OCI-LY7 (cell line): ENCODE data around the gene DMXL1. TPM values are rescaled to one million over a fixed set of nuclear protein-coding genes. Genes with fewer than 3 reads are reported as not detected.

ENCODE experiments used
- BruUV-seq: library from RNA; stranded (reverse); fragments of 400-500 nt; replicated peaks from 2 replicates; lab custom pipeline; 2021; lab: Mats Ljungman, UMichigan
- CTCF ChIA-PET: fragments of 300-600 bp; sonication (Branson Sonifier 250); formaldehyde crosslinking; loops from one replicate; lab custom pipeline; 2022; ENCODE audit warnings: antibody characterized with exemption; ENCODE audit not compliant: unreplicated experiment; lab: Charles Lee
- POLR2A ChIA-PET: fragments of 300-600 bp; sonication (Branson Sonifier 250); formaldehyde crosslinking; loops from one replicate; lab custom pipeline; 2022; ENCODE audit warnings: antibody characterized with exemption; lab: Charles Lee
- DNase-seq: peaks from one replicate; pipeline ENCODE4 v3.0.0-alpha.2; 2015; ENCODE audit warnings: low spot score
- H2AFZ ChIP-seq: fragments of 200-600 bp; sonication (generic), shearing (Covaris generic); 2 replicates; pipeline ENCODE4 v1.6.1; 2014; ENCODE audit warnings: mild to moderate bottlenecking, antibody characterized with exemption, low read length, moderate library complexity
- H3K27ac ChIP-seq: fragments of 200-600 bp; sonication (generic); 2 replicates; pipeline ENCODE4 v1.5.1; 2014; ENCODE audit warnings: mixed run types, low read depth, mild to moderate bottlenecking, moderate library complexity, low read length, inconsistent platforms; ENCODE audit not compliant: poor library complexity, severe bottlenecking
- H3K36me3 ChIP-seq: fragments of 200-600 bp; sonication (generic); 2 replicates; pipeline ENCODE4 v1.6.1; 2014; ENCODE audit warnings: mild to moderate bottlenecking, antibody characterized with exemption, low read length, moderate library complexity, mixed read lengths; ENCODE audit not compliant: insufficient read depth
- H3K4me1 ChIP-seq: fragments of 200-600 bp; sonication (generic); 2 replicates; pipeline ENCODE4 v1.5.1; 2014; ENCODE audit warnings: mild to moderate bottlenecking, low read length; ENCODE audit not compliant: insufficient read depth, poor library complexity, severe bottlenecking
- H3K4me2 ChIP-seq: fragments of 200-600 bp; sonication (generic); 2 replicates; pipeline ENCODE4 v1.6.1; 2014; ENCODE audit warnings: mild to moderate bottlenecking, low read length
- H3K4me3 ChIP-seq: fragments of 200-600 bp; sonication (generic); 2 replicates; pipeline ENCODE4 v1.5.1; 2014; ENCODE audit warnings: mild to moderate bottlenecking, low read depth, low read length; ENCODE audit not compliant: poor library complexity, severe bottlenecking
- H3K79me2 ChIP-seq: fragments of 200-600 bp; sonication (generic); 2 replicates; pipeline ENCODE4 v1.6.1; 2016; ENCODE audit warnings: low read depth, mild to moderate bottlenecking, low read length, moderate library complexity, mixed read lengths; ENCODE audit not compliant: insufficient read depth
- H3K9me2 ChIP-seq: fragments of 200-600 bp; sonication (generic); 2 replicates; pipeline ENCODE4 v1.6.1; 2016; ENCODE audit warnings: mild to moderate bottlenecking, low read length, mixed read lengths; ENCODE audit not compliant: insufficient read depth
- H3K9me3 ChIP-seq: fragments of 200-600 bp; sonication (generic); 2 replicates; pipeline ENCODE4 v1.6.1; 2014; ENCODE audit warnings: mild to moderate bottlenecking, mixed run types, low read length, mixed read lengths
- H4K20me1 ChIP-seq: fragments of 200-600 bp; sonication (generic); 2 replicates; pipeline ENCODE4 v1.6.1; 2014; ENCODE audit warnings: mild to moderate bottlenecking, antibody characterized with exemption, low read length, moderate library complexity, mixed read lengths; ENCODE audit not compliant: insufficient read depth
- CTCF ChIP-seq: fragments of 200-600 bp; sonication (generic); conservative IDR thresholded peaks from 2 replicates; pipeline ENCODE4 v1.5.1; 2014; ENCODE audit warnings: mild to moderate bottlenecking, antibody characterized with exemption, low read length, moderate library complexity, mixed read lengths
- EZH2phosphoT487 ChIP-seq: fragments of 200-600 bp; sonication (generic); IDR thresholded peaks from 2 replicates; pipeline ENCODE4 v1.6.1; 2018; ENCODE audit warnings: low read depth, borderline replicate concordance, mild to moderate bottlenecking, mixed run types, antibody characterized with exemption, low read length, moderate library complexity, mixed read lengths
- intact Hi-C: fragments of 100-400 bp; cut with micrococcal nuclease; formaldehyde crosslinking; loops from one replicate; pipeline ENCODE4 v1.10.0; 2022; ENCODE audit not compliant: unreplicated experiment
- total RNA-seq, 2 experiments: library from RNA; depleted of rRNA in 1 of 2; stranded (reverse); fragments of >200 nt in 1 of 2; shearing (Covaris generic) in 1 of 2; gene quantifications; 2 replicates each; pipeline ENCODE4 v1.2.3, GENCODE V29; 2014 to 2022

Gene DMXL1
- total RNA-seq, 2 experiments from 2014 or later: 76.6 to 79.4 TPM

DNA sequence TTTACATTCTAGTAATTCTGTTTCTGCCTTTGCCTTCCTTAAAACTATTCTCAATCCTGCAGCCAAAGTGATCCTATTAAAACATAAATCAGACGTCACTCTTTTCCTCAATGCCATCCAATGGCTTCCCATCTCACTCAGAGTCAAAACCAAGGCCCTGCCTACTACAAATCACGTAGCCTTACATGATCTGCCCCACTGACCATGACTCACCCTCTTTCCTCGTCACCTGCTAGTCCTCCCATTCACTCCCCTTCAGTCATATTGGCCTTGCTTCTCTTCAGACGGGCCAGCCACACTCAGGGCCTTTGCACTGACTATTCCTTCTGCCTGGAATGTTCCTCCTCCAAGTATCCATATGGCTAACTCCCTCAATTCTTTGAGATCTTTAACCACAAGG, 39.0 kb upstream of the DMXL1 start:
- Histone ChIP-seq H2AFZ (peak overlapping the region; percentile 93; the same call in 1 of the 2 replicates), H3K4me3 (peak overlapping the region; percentile 44), H3K36me3 (no peaks in the 10 kb centered on the region), H3K27ac (peak overlapping the region; percentile 97), H4K20me1 (no peaks in the 10 kb centered on the region), H3K9me2 (no peaks in the 10 kb centered on the region), H3K4me1 (peaks cover 69% of the 10 kb centered on the region), H3K79me2 (no peaks in the 10 kb centered on the region), H3K9me3 (peaks cover 6% of the 10 kb centered on the region; the same call in 1 of the 2 replicates), H3K4me2 (peak overlapping the region; percentile 74)
- no TSS peak for BruUV-seq
- TF ChIP-seq CTCF: no peak
- TF ChIP-seq EZH2phosphoT487: no peak
- intact Hi-C loops: loop anchor here (1.0 to 2.0 kb wide), 2 partner anchors 38 to 309 kb away; no protein-coding TSS in a partner anchor
- ChIA-PET CTCF (interaction anchor here (0.6 to 2.3 kb wide), 4 partner anchors 9 to 39 kb away, joined by 3 to 7 read pairs (median 4); partner anchors contain the start of gene DMXL1), POLR2A (interaction anchor here (0.7 to 4.1 kb wide), 11 partner anchors 9 to 419 kb away, joined by 3 to 26 read pairs (median 6); partner anchors contain the start of gene DMXL1)
- peak; percentile 76 for DNase-seq

DNA sequence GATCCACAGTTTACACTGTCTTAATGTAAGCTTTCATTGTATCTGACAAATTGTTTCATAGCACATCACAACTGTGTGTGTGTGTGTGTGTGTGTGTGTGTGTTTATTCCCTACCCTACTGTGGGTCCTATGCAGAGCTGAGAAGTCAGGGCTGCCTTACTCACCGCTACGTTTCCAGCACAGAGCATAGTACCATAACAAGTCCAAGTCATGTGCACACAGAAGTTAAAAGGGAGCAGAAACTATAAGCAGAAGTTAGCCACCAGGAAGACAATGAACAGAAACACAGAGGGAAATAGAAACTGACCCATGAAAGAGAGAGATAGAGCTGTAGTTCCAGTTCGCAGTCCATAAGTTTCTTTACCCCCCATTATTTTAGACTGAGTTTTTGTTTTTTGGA, 38.2 kb upstream of the DMXL1 start:
- Histone ChIP-seq H3K9me3 (peaks cover 6% of the 10 kb centered on the region; the same call in 1 of the 2 replicates), H3K4me1 (peaks cover 62% of the 10 kb centered on the region), H3K27ac (peak overlapping the region; percentile 97), H3K36me3 (no peaks in the 10 kb centered on the region), H2AFZ (peak overlapping the region; percentile 93; the same call in 1 of the 2 replicates), H3K4me2 (peak overlapping the region; percentile 74), H3K4me3 (no peak overlapping the region), H3K9me2 (no peaks in the 10 kb centered on the region), H4K20me1 (no peaks in the 10 kb centered on the region), H3K79me2 (no peaks in the 10 kb centered on the region)
- TF ChIP-seq CTCF (no peak), EZH2phosphoT487 (no peak)
- ChIA-PET CTCF (interaction anchor here (0.6 to 2.3 kb wide), 4 partner anchors 10 to 38 kb away, joined by 3 to 7 read pairs (median 4); partner anchors contain the start of gene DMXL1), POLR2A (interaction anchor here (0.6 to 4.1 kb wide), 16 partner anchors 9 to 324 kb away, joined by 3 to 26 read pairs (median 6); partner anchors contain the start of gene DMXL1)
- no TSS peak for BruUV-seq
- DNase-seq: peak; percentile 70
- intact Hi-C loops: no loop called here

DNA sequence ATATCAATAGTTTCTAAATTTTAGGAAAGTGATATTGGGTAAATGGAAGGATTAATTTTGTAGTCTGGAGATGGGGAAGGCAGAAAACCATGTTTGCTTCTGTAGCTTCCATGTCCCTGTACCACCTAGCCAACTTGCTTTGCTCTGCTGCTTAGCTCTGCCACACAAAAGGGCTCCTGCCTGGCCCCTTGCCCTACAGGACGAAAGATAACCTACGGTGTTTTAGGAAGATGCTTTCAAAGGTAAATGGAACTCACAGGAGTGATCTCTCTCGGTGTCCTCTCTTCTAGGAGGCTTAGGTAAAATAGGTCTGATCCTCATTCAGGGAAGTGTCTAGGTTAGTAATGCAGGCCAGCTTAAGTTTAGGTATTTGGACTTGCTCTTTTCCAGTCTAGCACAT, 37.8 kb upstream of the DMXL1 start:
- no peaks in the 10 kb centered on the region for H4K20me1 ChIP-seq
- H3K27ac ChIP-seq: peak overlapping the region; percentile 97
- TF ChIP-seq CTCF (no peak), EZH2phosphoT487 (no peak)
- no peaks in the 10 kb centered on the region for H3K9me2 ChIP-seq
- peaks cover 6% of the 10 kb centered on the region; the same call in 1 of the 2 replicates for H3K9me3 ChIP-seq
- peak overlapping the region; percentile 93 for H2AFZ ChIP-seq
- CTCF ChIA-PET: interaction anchor here (1.1 to 2.3 kb wide), 2 partner anchors 11 to 38 kb away, joined by 3 to 7 read pairs; partner anchors contain the start of gene DMXL1
- no peaks in the 10 kb centered on the region for H3K79me2 ChIP-seq
- DNase-seq: peak; percentile 25
- peaks cover 57% of the 10 kb centered on the region for H3K4me1 ChIP-seq
- POLR2A ChIA-PET: interaction anchor here (0.5 to 4.1 kb wide), 14 partner anchors 10 to 323 kb away, joined by 3 to 26 read pairs (median 6); partner anchors contain the start of gene DMXL1
- H3K36me3 ChIP-seq: no peaks in the 10 kb centered on the region
- no TSS peak for BruUV-seq
- intact Hi-C loops: no loop called here
- no peak overlapping the region for H3K4me3 ChIP-seq
- peak overlapping the region; percentile 74 for H3K4me2 ChIP-seq
